Esophagus (tissue), 2 donors: ENCODE measurements around the gene GBP5. TPM values are rescaled to one million over a fixed set of nuclear protein-coding genes. Genes with fewer than 3 reads are reported as not detected.
"Not testable (repeated sequence)": the region's sequence is repeated elsewhere in the genome, so short reads cannot be mapped to it uniquely, and the experiment has no call there.

Experiments used
- H3K27ac ChIP-seq, 2 donors: one replicate each; pipeline ENCODE4 v1.5.1; 2013; ENCODE audit warnings: low read depth in 2 of 2, mild to moderate bottlenecking in 2 of 2, inconsistent platforms in 1 of 2, low read length in 1 of 2, moderate library complexity in 1 of 2
- H3K27me3 ChIP-seq, 2 donors: one replicate each; pipeline ENCODE4 v1.6.1; 2013; ENCODE audit warnings: low read length in 2 of 2, control low read depth in 1 of 2, mild to moderate bottlenecking in 1 of 2; ENCODE audit not compliant: insufficient read depth in 2 of 2, control insufficient read depth in 1 of 2
- H3K36me3 ChIP-seq, 2 donors: one replicate each; pipeline ENCODE4 v1.6.1; 2013; ENCODE audit warnings: low read length in 1 of 2; ENCODE audit not compliant: control insufficient read depth in 2 of 2, insufficient read depth in 2 of 2
- H3K4me1 ChIP-seq, 2 donors: one replicate each; pipeline ENCODE4 v1.6.1; 2013; ENCODE audit warnings: low read length in 1 of 2; ENCODE audit not compliant: control insufficient read depth in 2 of 2, insufficient read depth in 2 of 2
- H3K4me3 ChIP-seq, 2 donors: one replicate each; pipeline ENCODE4 v1.5.1; 2013; ENCODE audit warnings: low read length in 2 of 2, mild to moderate bottlenecking in 2 of 2, low read depth in 1 of 2, moderate library complexity in 1 of 2
- H3K9me3 ChIP-seq, 2 donors: one replicate each; pipeline ENCODE4 v1.6.1; 2013; ENCODE audit warnings: mild to moderate bottlenecking in 2 of 2, low read depth in 1 of 2, low read length in 1 of 2, moderate library complexity in 1 of 2; ENCODE audit not compliant: control insufficient read depth in 2 of 2, insufficient read depth in 1 of 2
- WGBS, 2 donors: extraction: QIAGEN DNeasy Blood & Tissue Kit; methylation state at CpG; one replicate each; pipeline ENCODE4 v1.1.7; 2013; 5-methylcytosine and 5-hydroxymethylcytosine counted together
- polyA plus RNA-seq, 2 donors: library from polyadenylated mRNA; stranded (reverse); fragments of 200-250 nt; gene quantifications; one replicate each; pipeline ENCODE4 v1.2.3, GENCODE V29; 2013
- donor health status: healthy with polysubstance abuse.
- donor health status: Bipolar disorder and iron deficiency.

Gene GBP5, protein sequence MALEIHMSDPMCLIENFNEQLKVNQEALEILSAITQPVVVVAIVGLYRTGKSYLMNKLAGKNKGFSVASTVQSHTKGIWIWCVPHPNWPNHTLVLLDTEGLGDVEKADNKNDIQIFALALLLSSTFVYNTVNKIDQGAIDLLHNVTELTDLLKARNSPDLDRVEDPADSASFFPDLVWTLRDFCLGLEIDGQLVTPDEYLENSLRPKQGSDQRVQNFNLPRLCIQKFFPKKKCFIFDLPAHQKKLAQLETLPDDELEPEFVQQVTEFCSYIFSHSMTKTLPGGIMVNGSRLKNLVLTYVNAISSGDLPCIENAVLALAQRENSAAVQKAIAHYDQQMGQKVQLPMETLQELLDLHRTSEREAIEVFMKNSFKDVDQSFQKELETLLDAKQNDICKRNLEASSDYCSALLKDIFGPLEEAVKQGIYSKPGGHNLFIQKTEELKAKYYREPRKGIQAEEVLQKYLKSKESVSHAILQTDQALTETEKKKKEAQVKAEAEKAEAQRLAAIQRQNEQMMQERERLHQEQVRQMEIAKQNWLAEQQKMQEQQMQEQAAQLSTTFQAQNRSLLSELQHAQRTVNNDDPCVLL
- polyA plus RNA-seq, result 1 to 10 TPM in 1 of 2 donors, under 1 TPM in 1; 0.92 to 1.4 TPM

DNA sequence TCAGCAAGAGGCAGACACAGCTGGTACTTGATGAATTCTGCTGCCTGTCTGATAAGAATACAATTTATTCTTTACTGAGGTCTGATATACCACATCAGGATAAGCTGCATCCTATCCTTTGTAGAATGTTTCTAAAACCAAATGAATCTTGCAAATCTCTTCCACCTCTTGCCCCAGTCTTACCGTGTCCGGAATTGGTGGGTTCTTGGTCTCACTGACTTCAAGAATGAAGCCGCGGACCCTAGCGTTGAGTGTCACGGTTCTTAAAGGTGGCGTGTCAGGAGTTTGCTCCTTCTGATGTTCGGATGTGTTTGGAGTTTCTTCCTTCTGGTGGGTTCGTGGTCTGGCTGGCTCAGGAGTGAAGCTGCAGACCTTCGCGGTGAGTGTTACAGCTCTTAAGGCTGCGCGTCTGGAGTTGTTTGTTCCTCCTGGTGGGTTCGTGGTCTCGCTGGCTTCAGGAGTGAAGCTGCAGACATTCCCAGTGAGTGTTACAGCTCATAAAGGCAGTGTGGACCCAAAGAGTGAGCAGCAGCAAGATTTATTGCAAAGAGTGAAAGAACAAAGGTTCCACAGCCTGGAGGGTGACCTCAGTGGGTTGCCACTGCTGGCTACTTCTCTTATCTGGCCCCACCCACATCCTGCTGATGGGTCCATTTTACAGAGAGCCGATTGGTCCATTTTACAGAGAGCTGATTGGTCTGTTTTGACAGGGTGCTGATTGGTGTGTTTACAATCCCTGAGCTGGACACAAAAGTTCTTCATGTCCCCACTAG is at the start of gene GBP5:
Gene GBP5, minus strand, starts transcription at position 592 of the 773 bp plus-strand sequence. CDS start 3,305 bp downstream, outside the sequence.
- not testable (repeated sequence) for H3K36me3 ChIP-seq, H3K9me3 ChIP-seq, H3K4me1 ChIP-seq, H3K27me3 ChIP-seq
- 70 to 80% methylated on average over 16 of the region's 16 CpGs for WGBS, 2 donors
- H3K27ac ChIP-seq, result peak within 1 kb of the TSS in 1 of 2 donors; percentile 9
- H3K4me3 ChIP-seq, result peak within 1 kb of the TSS in 1 of 2 donors; percentile 22

DNA sequence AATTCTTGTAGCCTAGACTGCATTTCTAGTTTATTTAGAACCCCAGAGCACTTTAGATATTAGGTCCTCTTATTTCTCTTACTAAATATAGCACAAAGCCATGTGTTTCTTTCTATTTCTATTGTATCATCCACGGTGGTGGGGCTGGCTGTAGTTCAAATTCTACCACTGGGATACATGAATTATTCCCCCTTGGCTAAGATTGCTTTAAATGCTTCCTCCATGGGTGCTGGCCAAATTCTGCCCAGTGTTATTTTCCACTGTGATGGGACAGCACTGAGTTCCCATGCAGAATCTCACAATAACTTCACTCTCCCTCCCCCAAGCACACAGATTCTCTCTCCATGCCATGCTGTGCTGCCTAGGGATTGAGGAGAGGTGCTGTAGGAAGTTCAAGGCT is 49.7 kb upstream of the GBP5 start:
- Histone ChIP-seq H3K4me1 (no peaks in the 10 kb centered on the region), H3K27ac (no peak overlapping the region), H3K9me3 (no peaks in the 10 kb centered on the region), H3K36me3 (no peaks in the 10 kb centered on the region), H3K27me3 (no peaks in the 10 kb centered on the region), H3K4me3 (no peak overlapping the region)
- 22 to 23% methylated on average over 1 of the region's 1 CpG for WGBS, 2 donors

DNA sequence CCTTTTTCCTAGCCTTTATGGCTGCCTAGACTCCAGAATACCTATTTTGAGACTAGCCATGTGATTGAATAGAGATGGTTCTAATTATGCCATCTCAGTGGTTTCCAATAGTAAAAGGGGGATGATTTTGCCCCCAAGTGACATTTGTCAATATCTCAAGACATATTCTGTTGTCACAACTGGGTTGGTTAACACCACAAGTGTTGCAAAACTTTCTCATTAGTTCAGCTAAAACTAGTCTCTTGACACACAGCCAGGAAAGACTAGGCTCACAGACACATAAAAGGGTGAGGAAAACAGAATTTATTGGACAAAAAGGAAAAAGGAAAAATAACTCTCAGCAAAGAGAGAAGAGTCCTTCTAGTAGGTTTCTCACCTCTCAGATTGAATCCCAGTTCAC is 39.9 kb upstream of the GBP5 start:
- H3K27ac ChIP-seq, result no peak overlapping the region
- H3K4me1 ChIP-seq, result peaks cover 0 to 3% of the 10 kb centered on the region in 2 donors
- H3K4me3 ChIP-seq, result no peak overlapping the region
- no peaks in the 10 kb centered on the region for H3K27me3 ChIP-seq
- H3K9me3 ChIP-seq, result no peaks in the 10 kb centered on the region
- H3K36me3 ChIP-seq, result no peaks in the 10 kb centered on the region

DNA sequence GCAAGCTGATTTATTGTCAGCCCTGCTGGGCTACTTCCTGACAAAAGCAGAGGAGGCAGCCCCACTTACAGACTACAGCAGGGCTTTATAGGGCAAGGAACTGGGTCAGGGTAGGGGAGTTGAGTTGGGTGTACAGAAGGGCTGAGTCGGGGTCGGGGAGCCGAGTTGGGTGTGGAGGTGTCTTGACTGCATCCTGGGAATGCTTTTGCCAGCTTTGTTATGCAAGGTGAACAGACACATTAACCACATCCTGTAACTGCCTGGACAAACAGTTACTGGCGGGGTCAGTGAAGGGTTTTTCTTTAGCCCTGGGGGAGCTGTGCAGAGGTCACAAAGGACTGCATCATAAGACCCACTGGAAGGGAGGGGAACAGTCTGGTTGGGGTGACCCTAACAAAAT is 39.1 kb upstream of the GBP5 start:
- H3K36me3 ChIP-seq, result no peaks in the 10 kb centered on the region
- no peak overlapping the region for H3K4me3 ChIP-seq
- 74 to 75% methylated on average over 4 of the region's 4 CpGs for WGBS, 2 donors
- no peaks in the 10 kb centered on the region for H3K9me3 ChIP-seq
- H3K4me1 ChIP-seq, result peaks cover 0 to 3% of the 10 kb centered on the region in 2 donors
- H3K27me3 ChIP-seq, result no peaks in the 10 kb centered on the region
- peak overlapping the region in 1 of 2 donors; percentile 1 for H3K27ac ChIP-seq

DNA sequence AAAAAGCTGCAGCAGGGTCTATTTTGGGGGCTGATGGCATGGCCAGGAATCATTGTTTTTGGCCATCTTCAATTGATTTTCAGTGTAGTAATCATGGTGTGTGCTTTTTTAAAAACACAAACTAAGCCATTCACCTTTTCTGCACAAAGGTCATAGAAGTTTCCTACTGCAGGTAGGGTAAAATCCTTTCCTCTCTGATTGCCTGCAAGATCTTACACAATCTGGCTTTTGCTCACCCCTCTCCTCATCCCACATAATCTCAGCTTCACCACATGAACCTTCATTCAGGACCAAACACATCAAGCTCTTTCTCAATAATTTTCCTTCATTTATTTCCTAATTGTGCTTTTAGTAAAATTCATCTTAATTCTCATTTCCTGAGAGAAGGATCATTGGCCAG is 38.3 kb upstream of the GBP5 start:
- no peak overlapping the region for H3K4me3 ChIP-seq

DNA sequence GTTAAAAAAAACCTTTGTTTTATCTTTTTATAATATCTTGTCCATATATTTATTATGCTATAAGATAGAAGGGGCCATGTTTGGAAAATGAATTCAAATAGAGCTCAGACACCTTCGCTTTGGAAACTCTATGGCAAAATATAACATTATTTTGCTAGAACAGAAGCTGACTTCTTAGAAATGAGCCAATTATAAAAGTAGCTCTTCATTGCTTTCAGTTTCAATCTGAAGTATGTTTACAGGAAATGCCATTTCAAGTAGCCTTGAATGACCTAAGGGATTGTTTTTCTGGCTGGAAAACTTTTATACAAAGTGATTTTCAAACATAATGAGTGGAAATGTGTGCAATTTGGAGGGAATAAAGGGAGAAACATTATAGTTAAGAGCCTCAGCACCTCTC is 37.8 kb upstream of the GBP5 start:
- WGBS, 2 donors, result 20 to 27% methylated on average over 1 of the region's 1 CpG
- Histone ChIP-seq H3K36me3 (no peaks in the 10 kb centered on the region), H3K27ac (no peak overlapping the region), H3K4me3 (no peak overlapping the region), H3K9me3 (no peaks in the 10 kb centered on the region), H3K27me3 (no peaks in the 10 kb centered on the region), H3K4me1 (peaks cover 0 to 3% of the 10 kb centered on the region in 2 donors)

More for the DNA sequence above, 38.3 kb upstream of the GBP5 start:
- Histone ChIP-seq H3K27ac (no peak overlapping the region), H3K4me1 (peaks cover 0 to 3% of the 10 kb centered on the region in 2 donors), H3K27me3 (no peaks in the 10 kb centered on the region), H3K36me3 (no peaks in the 10 kb centered on the region), H3K9me3 (no peaks in the 10 kb centered on the region)

DNA sequence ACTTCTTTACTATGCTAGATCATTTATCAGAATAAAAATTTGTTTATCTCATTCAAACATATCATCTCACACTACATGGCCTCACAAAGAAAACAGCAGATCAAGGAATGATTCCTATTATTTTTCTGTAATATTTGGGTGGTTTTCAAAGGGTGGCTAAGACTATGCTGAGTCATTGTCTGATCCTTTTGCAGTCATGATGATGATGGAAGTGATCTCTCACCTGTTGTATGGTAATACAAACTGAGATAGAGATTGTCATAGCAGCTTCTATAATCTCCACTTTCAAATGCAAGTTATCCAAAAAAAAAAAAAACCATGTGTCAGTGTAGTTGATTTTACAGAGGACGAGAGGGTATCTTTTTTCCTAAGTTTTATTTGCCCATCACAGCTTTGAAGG is 37.2 kb upstream of the GBP5 start:
- Histone ChIP-seq H3K9me3 (no peaks in the 10 kb centered on the region), H3K36me3 (no peaks in the 10 kb centered on the region), H3K27me3 (no peaks in the 10 kb centered on the region), H3K4me3 (no peak overlapping the region), H3K4me1 (peaks cover 0 to 3% of the 10 kb centered on the region in 2 donors), H3K27ac (no peak overlapping the region)
- WGBS, 2 donors, result 67 to 69% methylated on average over 1 of the region's 1 CpG

DNA sequence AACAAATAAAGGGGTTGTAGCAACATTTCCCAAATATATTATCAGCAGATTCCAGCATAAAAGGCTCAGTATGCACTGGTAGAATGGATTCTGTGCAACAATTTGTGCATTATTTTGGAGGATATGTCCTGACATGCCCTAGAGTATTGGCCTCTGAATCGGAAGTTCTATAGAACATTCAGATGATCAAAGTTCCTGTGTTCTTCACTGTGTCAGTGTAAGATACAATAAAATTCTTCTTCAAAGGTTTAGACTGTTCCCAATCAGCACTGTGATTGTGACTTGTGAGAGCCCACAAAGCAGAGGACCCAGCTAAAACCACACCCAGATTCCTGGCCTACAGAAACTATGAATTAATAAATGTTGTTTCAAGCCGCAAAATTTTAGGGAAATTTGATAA is 33.6 kb upstream of the GBP5 start:
- no peaks in the 10 kb centered on the region for H3K4me1 ChIP-seq
- H3K9me3 ChIP-seq, result no peaks in the 10 kb centered on the region
- H3K4me3 ChIP-seq, result no peak overlapping the region
- 63 to 65% methylated on average over 2 of the region's 2 CpGs for WGBS, 2 donors
- H3K27me3 ChIP-seq, result no peaks in the 10 kb centered on the region
- no peak overlapping the region for H3K27ac ChIP-seq
- no peaks in the 10 kb centered on the region for H3K36me3 ChIP-seq

DNA sequence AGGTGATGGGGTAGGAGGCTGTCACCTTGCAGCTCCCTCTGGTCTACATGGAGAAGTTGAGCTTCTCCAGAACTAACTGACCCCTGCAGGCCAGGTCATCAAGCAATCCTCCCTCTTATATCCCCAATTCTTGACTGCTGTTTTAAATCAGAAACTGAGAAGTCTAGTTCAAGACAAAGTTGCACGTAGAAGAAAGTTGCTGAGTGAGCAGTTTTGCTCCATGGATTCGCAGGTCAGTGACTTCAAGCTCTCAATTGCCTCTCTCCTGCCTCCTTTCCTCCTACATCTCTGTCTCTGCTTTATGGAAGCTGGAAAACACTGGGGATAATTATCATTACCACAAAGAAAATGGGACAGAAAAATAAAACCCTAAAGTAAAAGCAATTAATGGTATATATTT is 32.8 kb upstream of the GBP5 start:
- H3K4me3 ChIP-seq, result no peak overlapping the region
- H3K4me1 ChIP-seq, result no peaks in the 10 kb centered on the region
- 78 to 86% methylated on average over 2 of the region's 2 CpGs for WGBS, 2 donors
- no peaks in the 10 kb centered on the region for H3K36me3 ChIP-seq
- H3K27me3 ChIP-seq, result no peaks in the 10 kb centered on the region
- H3K27ac ChIP-seq, result no peak overlapping the region
- H3K9me3 ChIP-seq, result no peaks in the 10 kb centered on the region
